Testis (tissue), 3 donors: Measurements from ENCODE around the gene MT3. TPM values are rescaled to one million over a fixed set of nuclear protein-coding genes. Genes with fewer than 3 reads are reported as not detected.

Experiments
- DNase-seq: peaks from one replicate; pipeline ENCODE4 v3.0.0-alpha.2; 2019
- H3K27ac ChIP-seq, 2 donors: fragments of 200-600 bp; sonication (generic); one replicate each; pipeline ENCODE4 v1.5.1; 2019
- H3K27me3 ChIP-seq: fragments of 200-600 bp; sonication (generic); one replicate; pipeline ENCODE4 v1.5.1; 2019
- H3K36me3 ChIP-seq: fragments of 200-600 bp; sonication (generic); one replicate; pipeline ENCODE4 v1.5.1; 2017; ENCODE audit warnings: low read depth; ENCODE audit errors: missing control alignments
- H3K4me1 ChIP-seq: fragments of 200-600 bp; sonication (generic); one replicate; pipeline ENCODE4 v1.5.1; 2019
- H3K4me3 ChIP-seq, 2 donors: fragments of 200-600 bp; sonication (generic); one replicate each; pipeline ENCODE4 v1.5.1; 2017 to 2019
- H3K9me3 ChIP-seq: fragments of 200-600 bp; sonication (generic); one replicate; pipeline ENCODE4 v1.5.1; 2017
- POLR2A ChIP-seq: fragments of 450-650 bp; IDR thresholded peaks from one replicate; pipeline ENCODE4 v1.6.1; 2017; ENCODE audit warnings: antibody characterized with exemption, mild to moderate bottlenecking, moderate library complexity
- WGBS, 2 donors: methylation state at CpG; one replicate each; pipeline ENCODE4 v1.1.5; 2018; 5-methylcytosine and 5-hydroxymethylcytosine counted together
- intact Hi-C: fragments of 100-400 bp; cut with DNase I; formaldehyde crosslinking; loops from one replicate; pipeline ENCODE4 v1.15.1; 2023; ENCODE audit warnings: low total_unique reads
- polyA plus RNA-seq: library from polyadenylated mRNA; stranded (reverse); fragments of 350-450 nt; fragmentation: Illumina TruSeq; extraction: RNeasy Lipid Tissue Mini Kit (QIAGEN cat#74804); gene quantifications from one replicate; pipeline ENCODE4 v1.2.3, GENCODE V29; 2014; ENCODE audit warnings: low read depth, low replicate concordance; ENCODE audit not compliant: insufficient read depth
- total RNA-seq, 2 donors: library from RNA; depleted of rRNA; stranded (reverse); fragments of >200 nt; gene quantifications; one replicate each; pipeline ENCODE4 v1.2.3, GENCODE V29; 2016
- TF ChIP-seq, protein P1 (sequence below), 3 experiments: fragments of 450-650 bp in 2 of 3; fragments of 200-600 bp in 1 of 3; sonication (generic) in 1 of 3; IDR thresholded peaks; one replicate each; pipeline ENCODE4 v1.5.1; 2016 to 2019; ENCODE audit warnings: antibody characterized with exemption in 3 of 3, mild to moderate bottlenecking in 2 of 3, moderate library complexity in 1 of 3

MT3 gene
- total and polyA plus RNA-seq, 3 donors from 2014 or later, result 4.6 to 12.0 TPM; not detected in 1

- TF ChIP-seq, protein P1, sequence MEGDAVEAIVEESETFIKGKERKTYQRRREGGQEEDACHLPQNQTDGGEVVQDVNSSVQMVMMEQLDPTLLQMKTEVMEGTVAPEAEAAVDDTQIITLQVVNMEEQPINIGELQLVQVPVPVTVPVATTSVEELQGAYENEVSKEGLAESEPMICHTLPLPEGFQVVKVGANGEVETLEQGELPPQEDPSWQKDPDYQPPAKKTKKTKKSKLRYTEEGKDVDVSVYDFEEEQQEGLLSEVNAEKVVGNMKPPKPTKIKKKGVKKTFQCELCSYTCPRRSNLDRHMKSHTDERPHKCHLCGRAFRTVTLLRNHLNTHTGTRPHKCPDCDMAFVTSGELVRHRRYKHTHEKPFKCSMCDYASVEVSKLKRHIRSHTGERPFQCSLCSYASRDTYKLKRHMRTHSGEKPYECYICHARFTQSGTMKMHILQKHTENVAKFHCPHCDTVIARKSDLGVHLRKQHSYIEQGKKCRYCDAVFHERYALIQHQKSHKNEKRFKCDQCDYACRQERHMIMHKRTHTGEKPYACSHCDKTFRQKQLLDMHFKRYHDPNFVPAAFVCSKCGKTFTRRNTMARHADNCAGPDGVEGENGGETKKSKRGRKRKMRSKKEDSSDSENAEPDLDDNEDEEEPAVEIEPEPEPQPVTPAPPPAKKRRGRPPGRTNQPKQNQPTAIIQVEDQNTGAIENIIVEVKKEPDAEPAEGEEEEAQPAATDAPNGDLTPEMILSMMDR (IDR thresholded peaks at IDR 0.05), result no peak
- no peak for TF ChIP-seq POLR2A
- Histone ChIP-seq H3K36me3 (no peaks in the 10 kb centered on the region), H3K4me1 (peaks cover 37% of the 10 kb centered on the region), H3K27ac (peak overlapping the region in 1 of 2 donors; percentile 86), H3K27me3 (no peaks in the 10 kb centered on the region), H3K4me3 (no peak overlapping the region), H3K9me3 (no peaks in the 10 kb centered on the region)
- no peak for DNase-seq
- intact Hi-C loops, result no loop called here
- WGBS, 2 donors, result 62 to 96% methylated on average over 1 of the region's 1 CpG
These were observed 16.1 kb downstream of the MT3 start for GRCh38 chr16:56605475-56605874.

DNA sequence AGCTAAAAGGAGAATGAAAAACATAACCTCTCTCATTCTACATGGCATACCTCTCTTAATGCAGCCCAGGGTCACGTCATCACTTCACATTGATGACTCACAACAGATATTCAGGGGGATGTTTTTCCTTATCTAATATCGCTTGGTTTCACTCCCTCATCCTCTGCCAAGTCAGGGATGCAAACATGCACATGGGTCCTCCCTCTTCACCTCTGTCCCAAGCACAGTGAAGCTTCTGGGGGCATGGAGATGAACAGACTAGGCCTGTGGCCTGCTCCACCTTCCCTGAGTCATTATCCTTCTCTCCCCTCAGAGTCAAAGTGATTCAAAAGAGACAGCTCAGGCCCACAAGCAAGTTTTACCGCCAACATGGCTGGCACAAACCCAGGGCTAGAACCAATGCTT is 16.7 kb downstream of the MT3 start:
- TF ChIP-seq POLR2A, result no peak
- TF ChIP-seq, protein P1 (IDR thresholded peaks at IDR 0.05), result no peak
- 67 to 71% methylated on average over 3 of the region's 3 CpGs for WGBS, 2 donors
- peak overlapping the region; percentile 85 to 86 for H3K27ac ChIP-seq
- no peak overlapping the region for H3K4me3 ChIP-seq
- H3K4me1 ChIP-seq, result peaks cover 38% of the 10 kb centered on the region
- no peaks in the 10 kb centered on the region for H3K27me3 ChIP-seq
- no peak for DNase-seq
- no peaks in the 10 kb centered on the region for H3K36me3 ChIP-seq
- intact Hi-C loops, result no loop called here
- H3K9me3 ChIP-seq, result no peaks in the 10 kb centered on the region

DNA sequence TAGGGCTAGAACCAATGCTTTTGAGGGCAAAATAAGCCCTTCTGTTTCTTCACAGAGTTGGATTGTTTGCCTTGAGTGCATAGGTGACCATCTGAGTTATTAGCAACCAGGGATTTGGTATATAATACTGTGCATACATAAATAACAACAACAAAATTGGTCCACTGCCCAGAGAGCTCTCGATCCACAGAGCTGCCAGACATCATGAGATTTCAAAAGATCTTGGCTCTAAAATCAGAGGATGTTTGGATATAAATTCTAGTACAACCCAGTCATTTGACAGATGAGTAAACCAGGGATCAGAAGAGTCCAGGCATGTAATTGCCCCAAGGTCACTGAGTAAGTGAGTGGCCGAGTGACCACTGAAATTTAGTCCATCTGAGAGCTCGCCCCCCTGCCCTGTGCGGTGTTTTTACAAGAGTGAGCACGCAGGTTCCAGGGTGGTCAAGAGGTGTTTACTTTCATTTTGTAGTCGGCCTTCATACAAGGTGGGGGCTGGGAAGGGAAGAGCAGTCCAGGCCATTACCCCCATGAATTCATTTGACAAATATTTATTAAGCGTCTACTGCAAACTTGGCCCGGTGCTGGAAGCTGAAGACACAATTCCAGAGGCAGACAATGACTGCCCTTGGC is 17.3 kb downstream of the MT3 start:
- H3K27me3 ChIP-seq, result no peaks in the 10 kb centered on the region
- no peak for TF ChIP-seq POLR2A
- TF ChIP-seq, protein P1 (IDR thresholded peaks at IDR 0.05), result no peak
- DNase-seq, result no peak
- 42 to 44% methylated on average over 8 of the region's 8 CpGs for WGBS, 2 donors
- peak overlapping the region; percentile 85 to 86 for H3K27ac ChIP-seq
- no peaks in the 10 kb centered on the region for H3K36me3 ChIP-seq
- intact Hi-C loops, result no loop called here
- H3K4me3 ChIP-seq, result no peak overlapping the region
- H3K4me1 ChIP-seq, result peaks cover 38% of the 10 kb centered on the region
- no peaks in the 10 kb centered on the region for H3K9me3 ChIP-seq

- peaks cover 38% of the 10 kb centered on the region for H3K4me1 ChIP-seq
- intact Hi-C loops, result no loop called here
These were observed 17.8 kb downstream of the MT3 start for GRCh38 chr16:56607109-56607618.

More at GRCh38 chr16:56607109-56607618, 17.8 kb downstream of the MT3 start:
- WGBS, 2 donors, result 40 to 47% methylated on average over 10 to 14 of the region's 14 CpGs
- Histone ChIP-seq H3K9me3 (no peaks in the 10 kb centered on the region), H3K27ac (peak overlapping the region; percentile 85 to 86), H3K27me3 (no peaks in the 10 kb centered on the region), H3K4me3 (no peak overlapping the region), H3K36me3 (no peaks in the 10 kb centered on the region)
- peak; percentile 83 for DNase-seq
- no peak for TF ChIP-seq POLR2A
- TF ChIP-seq, protein P1 (IDR thresholded peaks at IDR 0.05), result no peak
